Astrocyte of the spinal cord (primary cell): ENCODE data around the gene CTIF.

ENCODE experiments used
- DNase-seq: peaks from one replicate; pipeline ENCODE4 v3.0.0; 2011; ENCODE audit warnings: low read depth, low spot score
- H3K4me3 ChIP-seq: 2 replicates; pipeline ENCODE4 v1.5.1; 2011; ENCODE audit warnings: low read depth, mild to moderate bottlenecking, low read length, moderate library complexity
- CTCF ChIP-seq: IDR thresholded peaks from 2 replicates; pipeline ENCODE4 v1.5.1; 2012; ENCODE audit warnings: low read depth, mild to moderate bottlenecking, low read length, inconsistent platforms
- in situ Hi-C: cut with HindIII; loops from 2 replicates; pipeline ENCODE4 v1.10.0; 2017; ENCODE audit warnings: low sequenced_read_pairs

The CTIF gene

DNA sequence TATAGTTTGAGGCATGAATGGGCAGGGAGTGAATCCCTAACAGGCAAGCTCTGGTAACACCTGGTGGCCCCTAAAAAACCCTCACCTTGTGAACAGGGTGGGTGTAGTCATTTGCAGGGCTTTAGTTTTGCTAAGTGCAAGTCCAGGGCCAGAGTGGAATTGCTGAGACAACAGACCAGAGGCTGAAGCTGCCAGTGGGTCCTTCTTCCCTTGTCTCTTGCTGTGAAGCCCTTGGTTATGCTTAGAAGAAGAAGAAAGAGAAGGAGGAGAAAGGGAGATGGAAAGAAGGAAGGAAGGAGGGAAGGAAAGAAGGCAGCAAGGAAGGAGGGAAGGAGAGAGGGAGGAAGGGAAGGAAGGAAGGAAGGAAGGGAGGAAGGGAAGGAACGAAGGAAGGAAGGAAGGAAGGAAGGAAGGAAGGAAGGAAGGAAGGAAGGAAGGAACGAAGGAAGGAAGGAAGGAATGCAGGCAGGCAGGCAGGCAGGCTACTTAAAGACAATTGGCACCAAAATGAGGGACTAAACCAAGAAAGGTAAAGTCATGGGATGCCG is 366.1 kb downstream of the CTIF start:
- DNase-seq: no peak
- TF ChIP-seq CTCF: no peak
- in situ Hi-C loops: no loop called here
- H3K4me3 ChIP-seq: no peak overlapping the region

DNA sequence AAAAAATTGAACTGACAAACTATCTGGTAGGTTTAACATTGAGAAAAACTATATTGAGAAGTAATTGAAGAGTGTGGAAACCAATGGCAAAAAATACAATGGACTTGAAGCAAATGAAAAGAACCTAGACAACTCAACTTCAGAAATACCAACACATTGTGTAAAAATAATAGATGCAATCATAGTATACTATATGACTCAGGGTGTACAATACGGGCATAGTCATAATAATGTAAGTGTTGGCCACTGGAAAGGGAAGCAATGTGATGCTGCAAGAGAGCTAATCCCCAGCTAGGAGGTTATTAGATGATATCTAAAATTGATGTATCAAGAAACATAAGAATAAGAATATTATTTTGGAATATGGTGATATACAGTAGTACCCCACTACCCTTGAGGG is 366.7 kb downstream of the CTIF start:
- no peak for DNase-seq

GRCh38 chr18:48908916-48909315 is 370.1 kb downstream of the CTIF start:
- no peak overlapping the region for H3K4me3 ChIP-seq
- in situ Hi-C loops: no loop called here
- TF ChIP-seq CTCF: no peak
- DNase-seq: no peak

More for the DNA sequence above, 366.7 kb downstream of the CTIF start:
- in situ Hi-C loops: no loop called here
- no peak for TF ChIP-seq CTCF
- H3K4me3 ChIP-seq: no peak overlapping the region

DNA sequence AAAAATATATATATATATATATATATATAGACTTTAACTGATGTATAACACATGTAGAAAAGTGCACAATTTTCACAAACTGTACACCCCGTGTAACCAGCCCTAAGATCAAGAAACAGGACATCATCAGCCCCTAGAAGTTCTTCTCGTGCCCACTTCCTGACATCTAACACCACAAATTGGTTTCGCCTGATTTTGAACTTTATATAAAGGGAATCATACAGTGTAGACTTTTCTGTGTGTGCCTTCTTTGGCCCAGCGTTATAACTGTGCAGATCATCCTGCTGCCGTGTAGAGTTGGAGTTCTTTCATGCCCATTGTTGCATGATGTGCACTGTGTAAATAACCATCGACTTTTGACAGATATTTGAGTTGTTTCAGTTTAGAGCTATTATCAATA is 370.9 kb downstream of the CTIF start:
- DNase-seq: no peak
- TF ChIP-seq CTCF: no peak
- H3K4me3 ChIP-seq: no peak overlapping the region
- in situ Hi-C loops: no loop called here

DNA sequence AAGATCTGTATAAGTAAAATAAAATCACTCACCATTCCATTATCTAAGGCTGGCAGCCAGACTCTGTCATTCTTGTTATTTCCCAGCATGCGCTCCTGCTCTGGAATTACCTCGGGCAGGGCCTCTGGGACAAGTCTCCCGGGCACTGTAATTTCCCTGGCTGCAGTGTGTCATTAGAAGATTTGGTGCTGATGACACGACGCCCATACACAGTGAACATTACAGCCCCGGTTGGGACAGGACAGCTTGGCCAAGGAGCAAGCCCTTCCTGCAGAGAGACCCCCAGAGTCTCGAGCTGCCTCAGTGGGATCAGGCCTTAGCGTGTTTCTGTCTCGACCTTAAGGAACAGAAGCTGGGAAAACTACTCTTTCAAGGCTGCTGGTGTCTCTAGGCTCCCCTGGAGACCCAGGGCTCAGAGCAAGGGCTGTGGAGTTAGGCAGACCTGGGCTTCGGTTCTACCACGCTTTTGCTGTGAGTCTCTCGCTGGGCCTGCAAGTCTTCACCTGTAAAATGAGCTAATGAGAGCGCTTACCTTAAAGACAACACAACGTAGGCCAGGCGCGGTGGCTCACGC is 372.2 kb downstream of the CTIF start:
- DNase-seq: no peak
- in situ Hi-C loops: no loop called here
- no peak for TF ChIP-seq CTCF
- no peak overlapping the region for H3K4me3 ChIP-seq
